ENCODE results near the gene KSR2.
A peak's percentile ranks its signal among the peaks of the same experiment; 100 is the strongest.

The KSR2 gene

DNA sequence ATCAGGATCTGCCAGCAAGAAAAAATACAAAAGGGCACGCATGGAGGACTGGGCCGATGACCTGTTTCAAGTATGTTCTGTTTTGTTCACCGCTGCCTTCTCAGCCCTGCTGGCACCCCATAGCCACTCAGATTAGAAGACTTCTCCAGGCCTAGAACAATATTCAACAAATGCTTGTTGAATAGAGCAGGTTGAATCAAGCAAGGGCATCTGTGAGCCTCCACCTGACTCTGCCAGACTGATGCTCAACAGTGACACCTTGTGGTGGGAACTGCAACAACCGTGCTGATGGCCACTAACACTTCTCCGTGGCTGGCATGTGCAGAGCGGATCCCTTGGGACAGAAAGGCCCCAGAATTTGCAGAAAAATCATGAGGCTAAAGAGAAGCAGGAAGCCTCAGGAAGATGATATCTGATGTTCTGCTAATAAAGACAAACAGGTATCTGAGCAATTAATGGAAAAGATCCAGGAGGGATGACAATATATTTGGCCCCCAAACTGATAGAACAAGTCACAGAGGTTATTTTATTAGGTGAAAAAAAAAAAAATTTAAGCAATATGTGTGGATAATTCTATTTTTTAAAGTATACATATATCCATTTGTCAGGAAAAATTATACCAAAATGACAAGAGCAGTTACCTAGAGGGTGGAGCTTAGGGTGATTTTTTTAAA, 114.3 kb downstream of the KSR2 start:
- DNase-seq: no peak

DNA sequence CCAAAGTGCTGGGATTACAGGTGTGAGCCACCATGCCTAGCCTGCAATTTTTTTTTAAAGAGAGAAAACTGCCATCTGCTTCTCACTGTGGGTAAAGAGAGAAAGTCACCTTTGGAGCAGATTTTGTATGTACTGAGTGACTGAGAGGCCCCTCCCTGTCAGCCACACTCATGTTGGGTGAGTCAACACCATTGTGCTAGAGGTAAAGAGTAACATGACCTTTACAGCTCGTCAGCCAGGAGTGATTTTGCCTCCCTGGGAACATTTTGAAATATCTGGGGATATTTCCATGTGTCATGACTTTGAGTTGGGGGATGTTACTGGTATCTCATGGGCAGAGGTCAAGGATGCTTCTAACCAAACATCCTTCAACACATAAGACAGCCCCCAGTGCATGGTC, 115.2 kb downstream of the KSR2 start:
- no peak for DNase-seq

DNA sequence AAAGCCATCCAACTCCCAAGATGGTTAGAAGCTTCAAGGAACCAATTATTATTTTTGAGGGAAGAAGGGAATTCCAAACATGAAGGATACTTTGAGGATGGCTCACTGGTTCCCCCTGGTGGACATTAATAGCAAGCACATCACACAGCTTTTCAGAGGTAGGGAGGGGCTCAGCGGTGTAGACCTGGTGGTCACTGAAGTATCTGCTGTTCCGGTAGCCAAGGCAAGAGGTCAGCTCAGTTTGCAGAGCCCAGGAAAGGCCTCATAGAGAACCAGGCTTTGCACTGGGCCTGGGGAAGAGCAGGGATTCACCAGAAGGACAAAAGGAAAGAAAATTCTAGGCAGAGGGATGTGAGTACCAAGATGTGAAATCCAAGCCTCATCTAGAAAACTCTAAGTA, 118.7 kb downstream of the KSR2 start:
- DNase-seq: peak; percentile 19

DNA sequence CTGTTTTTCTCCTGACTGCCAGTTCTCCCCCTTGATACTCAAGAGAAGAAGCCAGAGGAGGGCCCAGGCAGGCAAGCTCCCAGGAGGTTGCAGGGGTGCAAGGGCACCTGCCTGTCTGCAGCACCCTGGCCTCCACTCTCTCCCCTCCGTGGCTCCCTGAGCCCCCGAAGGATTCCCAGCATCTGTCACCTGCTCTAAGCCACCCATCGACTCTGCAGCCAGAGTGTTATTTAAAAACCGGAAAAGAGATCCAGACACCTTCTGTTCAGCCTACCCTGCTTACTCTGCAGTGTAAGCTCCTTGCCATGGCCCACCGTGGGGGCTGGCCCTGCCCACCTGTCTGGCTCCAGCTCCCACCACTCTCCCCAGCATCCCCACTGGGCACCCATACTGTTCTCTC, 121.4 kb downstream of the KSR2 start:
- DNase-seq: no peak

DNA sequence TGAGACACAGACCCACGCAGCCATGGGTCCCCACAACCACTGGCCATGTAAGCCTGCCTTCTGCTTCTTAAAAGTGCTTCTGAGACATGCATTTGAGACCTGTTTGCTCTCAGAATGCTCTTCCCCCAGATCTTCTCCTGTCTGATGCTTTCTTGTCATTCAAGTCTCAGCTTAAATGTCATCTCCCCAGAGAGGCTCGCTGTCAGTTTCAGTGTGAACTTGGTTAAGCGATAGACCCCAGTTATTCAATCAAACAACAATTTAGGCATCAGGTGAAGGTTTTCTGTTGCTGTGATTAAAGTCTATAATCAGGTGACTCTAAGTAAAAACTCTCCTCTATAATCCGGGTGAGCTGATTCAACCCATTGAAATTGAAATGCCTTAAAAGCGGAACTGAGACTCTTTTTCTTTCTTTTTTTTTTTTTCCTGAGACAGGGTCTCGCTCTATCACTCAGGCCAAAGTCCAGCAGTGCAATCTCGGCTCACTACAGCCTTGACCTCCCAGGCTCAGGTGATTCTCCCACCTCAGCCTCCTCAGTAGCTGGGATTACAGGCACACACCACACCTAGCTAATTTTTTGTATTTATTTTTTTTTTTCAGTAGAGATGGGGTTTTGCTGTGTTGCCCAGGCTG, 123.4 kb downstream of the KSR2 start:
- DNase-seq: no peak

DNA sequence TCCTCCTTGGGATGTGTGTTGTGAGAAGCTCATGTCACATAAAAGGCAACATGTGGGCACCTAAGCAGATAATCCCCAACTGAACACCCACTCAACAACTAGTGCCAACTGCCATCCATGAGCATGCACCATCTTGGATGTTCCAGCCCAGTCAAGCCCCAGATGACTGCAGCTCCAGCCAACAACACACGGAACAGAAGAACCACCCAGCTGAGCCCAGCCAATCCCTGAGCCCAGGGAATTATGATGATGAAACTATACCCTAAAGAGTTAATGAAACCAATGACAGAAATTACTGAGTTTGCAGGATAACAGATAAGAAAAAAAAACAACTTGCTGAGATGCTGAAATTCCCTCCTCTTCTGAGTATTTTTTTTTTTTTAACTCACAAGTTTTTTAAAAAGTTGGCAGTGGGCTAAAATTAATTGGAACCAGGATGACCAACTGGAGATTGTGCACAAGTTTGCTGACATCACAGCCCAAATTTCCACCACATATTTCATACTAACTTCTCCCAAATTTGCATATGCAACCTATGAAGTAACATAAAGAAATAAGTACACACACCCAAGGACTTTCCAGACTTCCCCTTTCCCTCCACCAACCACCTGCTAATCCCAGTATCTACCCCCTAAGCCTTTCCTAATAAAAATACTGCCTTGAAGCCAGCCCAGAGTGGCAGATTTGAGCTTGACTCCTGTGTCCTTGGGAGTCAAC, 124.5 kb downstream of the KSR2 start:
- DNase-seq: no peak

DNA sequence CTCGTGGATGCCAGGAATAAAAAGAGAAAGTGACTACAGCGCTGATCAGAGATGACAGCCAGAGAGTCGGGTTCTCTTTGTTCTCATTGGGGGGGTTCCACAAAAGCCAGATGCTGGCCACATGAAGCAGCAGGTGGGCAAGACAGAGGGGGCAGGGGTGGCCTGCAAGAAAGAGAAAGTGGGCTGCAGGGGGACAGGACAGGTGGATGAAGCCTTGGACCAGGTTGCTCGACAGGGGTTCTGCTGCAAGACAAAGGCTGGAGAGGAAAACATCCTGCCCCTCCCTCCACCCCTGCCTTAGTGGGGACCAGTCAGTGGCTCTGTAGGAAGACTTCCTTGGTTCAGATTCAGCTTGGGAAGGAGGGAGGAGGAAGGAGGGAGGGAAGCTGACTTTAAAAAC, 126.2 kb downstream of the KSR2 start:
- no peak for DNase-seq

DNA sequence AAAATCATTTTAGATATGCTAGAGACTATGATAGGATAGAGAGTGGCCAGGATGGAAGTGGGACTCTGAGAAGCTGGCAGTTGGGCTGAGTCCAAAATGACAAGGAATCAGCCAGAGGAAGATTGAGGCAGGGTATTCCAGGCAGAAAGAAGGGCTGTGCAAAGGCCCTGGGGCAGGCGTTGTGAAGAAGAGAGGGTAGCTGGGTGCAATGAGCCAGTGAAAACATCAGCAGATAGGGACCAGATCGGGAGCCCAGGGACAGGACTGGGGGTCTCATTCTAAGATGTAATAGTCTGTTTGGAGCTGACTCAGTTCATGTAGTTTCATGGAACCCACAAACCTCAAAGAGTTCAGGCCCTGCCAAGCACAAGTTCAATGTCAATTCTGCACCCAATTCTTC, 126.6 kb downstream of the KSR2 start:
- DNase-seq: no peak

DNA sequence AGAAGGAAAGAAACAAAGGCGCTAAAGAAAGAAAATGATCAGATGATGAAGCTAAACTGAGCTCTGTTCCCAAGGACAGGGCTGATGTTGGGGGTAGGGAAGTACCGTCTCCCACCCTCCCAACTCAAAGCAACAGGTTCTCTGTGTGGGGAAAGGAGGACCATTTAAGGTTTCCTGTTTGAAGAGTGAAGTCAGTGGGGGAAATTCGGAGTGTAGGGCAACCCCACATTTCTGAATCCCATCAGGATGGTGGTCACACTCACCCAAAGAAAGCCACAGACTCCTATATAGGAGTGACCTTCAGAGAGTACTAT, 131.1 kb downstream of the KSR2 start:
- no peak for DNase-seq

DNA sequence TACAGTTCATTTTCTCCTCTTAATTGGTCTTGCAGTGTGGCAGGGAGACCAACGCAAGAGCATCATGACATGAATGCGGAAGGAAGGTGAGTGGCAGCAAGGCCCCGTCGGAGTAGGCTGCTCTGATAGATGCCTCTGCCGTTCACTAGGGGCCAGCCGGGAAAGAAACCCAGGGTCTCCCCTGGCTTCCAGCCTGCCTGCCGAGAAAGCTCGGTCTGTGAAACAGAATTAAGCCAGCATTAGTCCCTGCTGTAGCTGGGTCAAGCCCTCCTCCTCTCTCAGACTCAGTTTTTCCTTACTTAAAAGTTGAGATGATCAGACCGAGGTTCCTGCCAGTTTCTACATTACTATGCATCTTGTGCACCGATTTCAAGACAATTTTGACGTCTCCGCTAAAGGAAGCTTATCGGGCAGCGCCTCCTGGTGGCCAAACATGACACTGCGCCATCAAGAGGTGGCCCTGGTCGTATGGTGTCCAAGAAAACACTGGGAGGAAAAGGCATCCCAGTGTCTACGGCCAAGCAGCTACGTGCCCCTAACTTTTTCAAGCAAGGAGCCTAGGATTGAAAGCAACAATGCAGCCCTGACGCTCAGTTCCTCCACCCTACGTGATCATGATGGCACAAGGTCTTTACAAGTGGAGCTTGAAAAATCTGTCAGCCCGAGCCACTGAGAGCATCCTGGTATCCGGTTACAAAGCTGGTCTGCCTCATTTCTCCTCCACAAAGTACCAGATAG, 131.6 kb downstream of the KSR2 start:
- peak; percentile 39 for DNase-seq

DNA sequence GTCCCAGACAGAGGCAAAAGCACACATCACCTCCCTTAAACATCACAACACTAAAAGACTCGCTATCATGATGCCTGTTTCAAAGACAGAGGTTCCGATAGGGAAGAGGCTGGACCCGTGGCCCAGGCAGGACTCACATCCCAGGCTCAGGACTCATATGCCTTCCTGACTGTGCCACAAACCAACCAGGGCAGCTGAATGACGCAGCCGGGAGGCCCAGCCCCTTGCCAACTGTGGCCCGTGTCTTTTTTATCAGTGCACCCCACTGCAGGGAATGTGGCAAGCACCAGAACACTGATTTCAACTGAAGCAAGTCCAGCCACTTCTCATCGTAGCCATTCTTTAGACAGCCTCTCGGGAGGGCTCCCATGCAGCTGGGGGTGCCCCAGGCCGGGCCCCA, 132.3 kb downstream of the KSR2 start:
- no peak for DNase-seq

DNA sequence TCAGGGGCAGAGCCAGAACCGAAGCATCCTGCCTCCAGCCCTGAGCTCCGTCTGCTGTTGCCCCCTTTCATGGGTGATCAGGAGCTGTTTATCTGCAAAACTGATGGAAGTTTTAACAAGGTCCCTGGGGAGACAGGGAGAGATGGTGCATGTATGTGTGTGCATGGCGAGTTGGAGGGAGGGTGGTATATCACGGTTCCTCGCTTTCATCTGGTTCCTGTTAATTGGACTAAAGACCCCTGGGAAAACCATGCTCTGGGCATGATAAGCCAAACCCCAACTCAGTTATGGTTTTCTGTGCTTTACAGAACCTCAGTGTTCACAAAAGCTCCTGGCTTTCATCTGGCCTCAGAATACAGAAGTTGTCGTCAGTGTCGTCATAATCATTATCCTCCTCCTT, 133.6 kb downstream of the KSR2 start:
- DNase-seq: no peak

DNA sequence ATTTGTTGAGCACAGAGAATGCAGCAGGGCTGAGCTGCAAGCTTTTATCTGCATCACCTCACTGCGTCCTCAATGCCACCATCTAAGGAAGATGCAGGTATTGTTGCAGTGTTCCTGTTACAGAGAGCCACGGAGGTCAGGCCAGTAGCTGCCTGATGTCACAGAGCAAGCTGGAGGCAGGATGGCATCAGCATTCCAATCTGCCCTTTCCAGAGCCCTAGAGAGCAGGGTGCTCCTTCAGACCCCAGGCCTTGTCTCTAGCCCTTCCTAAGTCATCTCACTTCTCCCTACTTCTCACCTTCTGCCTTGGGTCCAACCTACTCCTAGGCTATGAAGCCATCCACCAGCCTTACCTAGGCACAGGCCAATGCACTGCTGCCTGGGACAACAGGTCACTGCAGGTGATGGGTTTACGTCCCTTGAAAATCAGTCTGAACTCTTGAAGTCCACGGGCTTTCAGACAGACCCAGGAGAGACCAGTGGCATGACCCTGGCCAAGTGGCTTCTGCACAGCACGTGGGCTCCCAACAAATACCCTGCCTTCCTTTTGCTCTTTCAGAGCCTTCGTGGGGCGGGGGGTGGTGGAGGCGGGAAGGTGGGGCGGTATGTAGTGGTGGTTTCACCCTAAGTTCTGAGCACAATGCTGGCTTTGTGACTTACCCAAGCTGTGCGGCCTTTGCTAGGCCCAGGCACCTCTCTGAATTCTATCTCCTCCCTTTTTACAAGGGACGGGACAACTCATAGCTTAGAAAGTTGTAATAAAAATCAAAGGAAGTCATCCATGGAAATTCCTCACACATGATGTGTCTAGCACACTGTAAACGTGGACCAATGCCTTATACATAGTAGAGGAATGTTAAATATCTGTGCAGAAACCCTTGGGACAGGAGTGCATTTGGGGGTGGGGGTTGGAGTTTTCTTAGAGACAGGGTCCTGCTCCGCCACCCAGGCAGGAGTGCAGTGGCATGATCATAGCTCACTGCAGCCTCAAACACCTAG, 136.0 kb downstream of the KSR2 start:
- DNase-seq: no peak

DNA sequence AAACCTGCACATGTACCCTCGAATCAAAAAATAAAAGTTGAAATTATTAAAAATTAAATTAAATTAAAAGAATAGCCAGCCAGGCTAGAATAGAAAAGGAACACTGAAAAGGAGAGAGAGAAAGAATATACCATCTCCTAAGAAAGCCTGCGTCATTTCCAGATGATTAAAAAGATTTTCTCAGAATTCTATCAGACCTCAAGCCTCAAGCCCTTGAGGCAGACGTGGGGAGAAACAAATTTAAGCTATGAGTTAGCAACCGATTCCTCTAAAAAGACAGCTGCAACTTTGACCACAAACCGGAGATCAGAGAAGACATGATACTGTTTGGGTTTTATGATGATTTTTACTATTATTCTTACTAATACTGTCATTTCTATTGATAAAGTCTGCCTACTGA, 138.3 kb downstream of the KSR2 start:
- no peak for DNase-seq

DNA sequence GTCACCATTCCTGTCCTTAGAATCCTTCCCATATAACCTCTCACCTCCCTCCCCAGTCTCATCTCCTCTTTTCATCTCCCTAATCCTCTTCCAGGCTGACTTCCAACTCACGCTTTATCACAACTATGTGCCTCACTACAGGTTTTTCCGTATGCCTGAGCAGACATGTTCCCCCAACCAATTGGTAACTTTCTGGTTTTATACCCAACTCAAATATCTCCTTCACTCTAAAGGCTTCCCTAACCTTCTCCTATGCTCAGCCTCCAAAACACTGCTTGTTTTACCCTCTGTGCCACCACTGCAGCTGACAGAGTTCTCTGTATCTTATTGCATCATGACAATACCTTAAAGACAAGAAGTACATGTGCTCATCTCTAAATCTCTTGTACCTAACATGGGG, 139.7 kb downstream of the KSR2 start:
- no peak for DNase-seq

DNA sequence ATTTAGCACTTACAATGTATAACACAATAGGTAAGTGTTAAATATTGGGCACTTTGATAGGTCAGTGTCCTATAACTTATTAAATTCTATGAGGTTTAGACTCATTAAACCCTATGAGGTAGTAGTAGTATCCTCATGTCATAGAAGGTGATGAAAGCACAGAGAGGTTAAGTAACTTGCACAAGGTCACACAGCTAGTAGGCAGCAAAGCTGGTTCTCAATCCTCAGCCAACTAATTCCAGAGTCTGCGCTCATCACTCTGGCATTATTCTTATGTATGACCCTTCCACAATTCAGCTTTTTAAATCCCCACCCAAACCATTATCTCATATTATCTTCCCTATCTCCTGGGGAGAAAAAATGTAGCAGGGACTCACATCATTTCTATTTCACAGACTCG, 141.1 kb downstream of the KSR2 start:
- no peak for DNase-seq

DNA sequence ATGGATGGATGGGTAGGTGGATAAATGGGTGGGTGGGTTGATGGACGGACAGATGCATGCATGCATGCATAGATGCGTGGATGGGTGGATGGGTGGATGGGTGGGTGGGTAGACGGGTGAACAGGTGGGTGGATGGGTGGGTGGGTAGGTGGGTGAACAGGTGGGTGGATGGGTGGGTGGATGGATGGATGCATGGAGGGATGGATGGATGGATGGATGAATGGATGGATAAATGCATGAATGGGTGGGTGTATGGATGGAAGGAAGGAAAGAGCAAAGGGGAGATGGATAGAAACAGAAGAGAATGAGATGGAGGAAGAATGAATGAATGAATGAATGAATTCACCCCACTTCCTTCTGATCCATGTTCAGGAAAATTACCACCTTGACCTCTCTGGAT, 143.0 kb downstream of the KSR2 start:
- no peak for DNase-seq

DNA sequence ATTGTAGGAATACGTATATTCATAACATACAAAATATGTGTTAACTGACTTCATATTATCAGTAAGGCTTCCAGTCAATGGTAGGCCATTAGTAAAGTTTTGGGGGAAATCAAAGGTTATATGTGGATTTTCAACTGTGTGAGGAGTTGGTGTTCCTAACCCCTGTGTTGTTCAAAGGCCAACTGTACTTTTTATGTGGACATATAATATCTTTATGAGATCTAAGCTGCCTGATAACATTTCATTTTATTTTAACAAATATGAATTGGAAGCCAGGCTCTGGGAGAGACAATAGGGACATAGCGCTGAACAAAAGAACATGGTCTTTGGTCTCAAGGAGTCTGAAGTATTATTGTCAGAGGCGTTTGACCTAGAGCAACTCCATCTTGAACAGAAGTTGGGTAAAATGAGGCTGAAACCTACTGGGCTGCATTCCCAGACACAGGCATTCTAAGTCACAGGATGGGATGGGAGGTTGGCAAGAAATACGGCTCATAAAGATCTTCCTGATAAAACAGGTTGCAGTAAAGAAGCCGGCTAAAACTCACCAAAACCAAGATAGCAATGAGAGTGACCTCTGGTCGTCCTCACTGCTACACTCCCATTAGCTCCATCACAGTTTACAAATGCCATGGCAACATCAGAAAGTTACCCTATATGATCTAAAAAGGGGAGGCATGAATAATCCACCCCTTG, 147.2 kb downstream of the KSR2 start:
- no peak for DNase-seq

DNA sequence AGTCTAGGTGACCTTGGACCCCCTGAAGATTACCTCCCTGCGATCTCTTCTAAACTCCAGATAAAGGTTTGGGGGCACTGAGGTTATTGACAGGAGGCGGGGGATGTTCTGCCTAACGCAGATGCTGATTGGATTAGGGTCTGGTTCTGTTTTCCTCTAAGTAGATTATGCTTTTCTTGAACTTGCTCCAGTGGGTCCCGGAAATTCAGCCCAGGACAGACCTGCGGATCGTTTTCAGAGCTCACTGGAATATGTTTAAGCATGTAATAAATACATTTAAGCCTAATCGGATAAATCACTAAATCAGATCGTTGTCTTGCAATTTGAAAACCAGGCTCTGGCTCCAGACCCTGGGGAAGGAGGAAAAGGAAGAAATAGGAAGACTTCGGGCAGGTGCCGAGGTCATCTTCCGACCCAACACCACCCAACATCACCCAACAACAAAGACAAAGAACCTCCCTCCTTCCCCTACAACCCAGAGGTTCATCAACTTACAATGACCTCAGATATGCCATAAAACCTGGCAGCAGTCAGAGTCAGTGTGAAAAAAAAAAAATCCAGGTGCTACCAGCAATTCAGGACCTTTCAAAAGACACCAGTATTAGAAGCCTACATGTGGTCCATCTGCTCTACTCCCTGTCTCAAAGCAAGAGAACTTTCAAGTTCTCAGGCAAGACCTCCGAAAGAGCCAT, 148.4 kb downstream of the KSR2 start:
- no peak for DNase-seq

DNA sequence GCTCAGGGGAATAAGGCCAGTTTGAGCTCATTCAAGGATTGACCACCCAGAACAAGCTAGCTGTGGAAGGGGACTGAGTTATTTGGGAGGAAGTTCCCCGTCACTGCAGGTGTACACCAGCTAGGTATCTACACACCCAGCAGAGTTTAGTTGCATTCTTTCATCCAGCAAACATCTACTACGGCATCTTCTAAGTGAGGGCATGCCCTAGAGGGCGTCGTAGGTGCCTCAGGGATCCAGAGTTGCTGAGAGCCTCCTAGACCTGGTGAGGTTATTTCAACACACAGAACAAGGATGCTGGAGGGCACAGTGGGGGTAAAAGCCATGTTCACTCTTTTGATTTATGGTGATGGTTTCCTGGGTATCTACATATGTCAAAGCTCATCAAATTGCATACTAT, 149.6 kb downstream of the KSR2 start:
- no peak for DNase-seq

DNA sequence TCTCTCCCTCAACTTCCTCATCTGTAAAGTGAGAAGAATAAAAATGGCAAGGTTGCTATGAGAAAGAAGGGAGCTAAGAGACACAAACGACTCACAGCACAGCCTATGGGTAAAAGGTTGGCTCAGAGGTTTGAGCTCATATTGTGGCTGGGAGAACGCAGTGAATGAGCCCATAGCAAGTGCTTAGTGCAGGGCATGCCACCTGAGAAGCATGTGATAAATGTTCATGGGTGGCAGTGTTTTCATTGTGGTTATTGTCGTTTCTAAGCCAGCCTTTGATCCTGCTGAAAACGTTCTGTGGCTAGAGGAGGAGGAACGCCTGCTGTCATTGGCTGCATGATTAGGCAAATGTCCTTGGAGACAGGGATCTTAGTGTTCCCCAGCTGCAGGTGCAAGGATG, 150.4 kb downstream of the KSR2 start:
- DNase-seq: no peak

Data from CD4-positive, alpha-beta T cell treated with Interleukin-15 for 1 hour (primary cell).